HFF-Myc (cell line): ENCODE results near the gene IGLL1.
"Not testable (repeated sequence)": the region's sequence is repeated elsewhere in the genome, so short reads cannot be mapped to it uniquely, and the experiment has no call there.

Experiments used
- DNase-seq: peaks from one replicate; pipeline ENCODE4 v3.0.0-alpha.2; 2011; ENCODE audit warnings: low read depth; ENCODE audit errors: extremely low read depth
- H3K4me3 ChIP-seq: replicated peaks from 2 replicates; pipeline ENCODE4 v1.5.1; 2011; ENCODE audit warnings: low read depth, mild to moderate bottlenecking, control low read depth, low read length
- TF ChIP-seq, protein P1 (sequence below): IDR thresholded peaks from 2 replicates; pipeline ENCODE4 v1.5.1; 2012; ENCODE audit warnings: mild to moderate bottlenecking, low read depth, low read length, control low read depth; ENCODE audit errors: missing control alignments

Gene IGLL1

DNA sequence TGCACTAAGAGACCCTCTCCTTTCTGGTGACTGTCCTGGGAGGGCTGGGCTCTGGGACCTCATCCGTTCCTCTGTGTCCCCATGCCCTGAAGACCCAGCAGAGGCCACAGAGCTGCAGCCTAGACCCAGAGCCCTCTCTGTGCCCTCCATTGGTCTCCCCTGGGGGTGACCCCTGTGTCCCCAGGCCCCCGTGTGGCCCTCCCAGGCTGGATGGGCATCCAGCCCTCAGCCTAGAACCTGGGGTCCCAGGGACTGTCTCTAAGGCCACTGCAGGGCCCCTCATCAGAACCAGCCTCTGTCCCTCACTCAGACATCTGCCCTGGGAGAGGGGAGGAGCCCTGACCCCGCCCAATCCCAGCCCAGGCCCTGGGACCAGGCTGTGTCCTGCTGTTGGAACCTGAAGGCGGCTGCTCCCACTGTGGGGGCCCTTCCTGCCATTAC, 5.7 kb downstream of the IGLL1 start:
- no peak overlapping the region for H3K4me3 ChIP-seq
- TF ChIP-seq, protein P1, sequence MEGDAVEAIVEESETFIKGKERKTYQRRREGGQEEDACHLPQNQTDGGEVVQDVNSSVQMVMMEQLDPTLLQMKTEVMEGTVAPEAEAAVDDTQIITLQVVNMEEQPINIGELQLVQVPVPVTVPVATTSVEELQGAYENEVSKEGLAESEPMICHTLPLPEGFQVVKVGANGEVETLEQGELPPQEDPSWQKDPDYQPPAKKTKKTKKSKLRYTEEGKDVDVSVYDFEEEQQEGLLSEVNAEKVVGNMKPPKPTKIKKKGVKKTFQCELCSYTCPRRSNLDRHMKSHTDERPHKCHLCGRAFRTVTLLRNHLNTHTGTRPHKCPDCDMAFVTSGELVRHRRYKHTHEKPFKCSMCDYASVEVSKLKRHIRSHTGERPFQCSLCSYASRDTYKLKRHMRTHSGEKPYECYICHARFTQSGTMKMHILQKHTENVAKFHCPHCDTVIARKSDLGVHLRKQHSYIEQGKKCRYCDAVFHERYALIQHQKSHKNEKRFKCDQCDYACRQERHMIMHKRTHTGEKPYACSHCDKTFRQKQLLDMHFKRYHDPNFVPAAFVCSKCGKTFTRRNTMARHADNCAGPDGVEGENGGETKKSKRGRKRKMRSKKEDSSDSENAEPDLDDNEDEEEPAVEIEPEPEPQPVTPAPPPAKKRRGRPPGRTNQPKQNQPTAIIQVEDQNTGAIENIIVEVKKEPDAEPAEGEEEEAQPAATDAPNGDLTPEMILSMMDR: no peak
- no peak for DNase-seq

DNA sequence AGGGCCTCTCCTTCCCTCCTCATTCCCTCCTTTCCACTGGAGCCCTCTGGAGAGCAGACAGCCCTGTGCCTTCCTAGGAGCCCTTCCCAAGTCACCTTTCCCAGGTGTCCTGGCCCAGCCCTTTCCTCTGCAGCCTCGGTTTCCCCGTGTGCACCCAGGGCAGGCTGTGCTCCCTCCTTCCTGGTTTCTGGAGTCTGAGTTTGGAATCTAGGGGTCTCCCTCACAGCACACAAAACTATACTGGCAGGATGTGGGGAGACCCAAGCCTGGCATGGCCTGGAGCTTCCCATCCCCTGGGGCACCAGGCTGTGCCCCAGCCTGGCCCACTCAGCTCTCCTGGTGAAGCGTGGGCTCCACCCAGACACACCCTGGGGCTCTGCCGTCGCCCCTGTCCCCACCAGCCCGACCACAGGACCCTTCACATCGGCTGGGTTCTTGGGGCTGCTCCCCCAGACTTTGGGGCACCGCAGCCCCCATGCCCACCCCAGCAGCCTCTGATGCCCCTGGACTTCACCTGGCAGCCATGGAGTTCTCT, 6.3 kb downstream of the IGLL1 start:
- DNase-seq: not testable (repeated sequence)

DNA sequence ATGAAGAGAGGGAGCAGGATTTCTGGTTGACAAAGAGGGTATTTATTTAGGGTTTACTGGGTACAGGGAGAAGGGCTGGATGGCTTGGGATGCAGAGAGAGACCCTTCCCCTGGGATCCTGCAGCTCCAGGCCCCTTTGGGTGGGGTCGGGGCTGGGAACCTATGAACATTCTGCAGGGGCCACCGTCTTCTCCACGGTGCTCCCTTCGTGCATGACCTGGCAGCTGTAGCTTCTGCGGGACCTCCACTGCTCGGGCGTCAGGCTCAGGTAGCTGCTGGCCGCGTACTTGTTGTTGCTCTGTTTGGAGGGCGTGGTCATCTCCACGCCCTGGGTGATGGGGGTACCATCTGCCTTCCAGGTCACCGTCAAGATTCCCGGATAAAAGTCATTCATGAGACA, 7.0 kb downstream of the IGLL1 start:
- not testable (repeated sequence) for H3K4me3 ChIP-seq, DNase-seq

More for the DNA sequence above, 6.3 kb downstream of the IGLL1 start:
- not testable (repeated sequence) for H3K4me3 ChIP-seq

DNA sequence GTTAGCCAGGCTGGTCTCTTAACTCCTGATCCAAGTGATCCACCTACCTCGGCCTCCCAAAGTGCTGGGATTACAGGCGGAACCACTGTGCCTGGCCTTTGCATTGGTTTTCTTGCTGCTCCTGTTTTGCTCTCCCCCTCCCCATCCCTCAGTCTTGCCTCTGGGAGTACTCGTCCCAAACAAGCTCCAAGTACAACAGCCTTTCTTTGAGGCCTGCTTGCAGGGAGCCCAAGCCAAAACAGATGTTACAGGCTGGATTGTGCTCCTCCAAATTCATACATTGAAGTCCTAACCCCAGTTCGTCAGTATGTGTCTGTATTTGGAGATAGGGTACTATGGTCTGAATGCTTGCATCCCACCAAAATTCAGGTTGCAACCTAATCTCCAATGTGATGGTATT, 8.6 kb downstream of the IGLL1 start:
- DNase-seq: no peak
- TF ChIP-seq, protein P1: no peak
- no peak overlapping the region for H3K4me3 ChIP-seq

DNA sequence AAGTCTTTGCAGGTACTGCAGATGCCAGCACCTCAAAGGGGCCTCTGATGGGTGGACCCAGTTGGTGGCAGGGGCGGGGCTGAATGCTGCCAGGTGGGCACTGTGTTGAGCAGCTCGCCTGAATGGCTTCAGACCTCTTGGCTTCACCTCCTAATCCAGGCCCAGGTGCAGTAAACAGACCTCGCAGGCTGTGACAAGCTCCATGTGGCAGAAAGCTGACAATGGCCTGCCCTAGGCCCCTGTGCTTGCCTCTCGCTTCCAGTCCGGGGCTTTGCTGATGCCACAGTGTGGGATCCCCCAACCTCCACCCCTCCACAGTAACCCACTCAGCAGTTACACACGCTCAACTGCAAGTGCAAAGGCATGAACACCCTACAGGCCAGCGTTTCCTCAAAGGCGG, 9.4 kb downstream of the IGLL1 start:
- TF ChIP-seq, protein P1: no peak
- DNase-seq: no peak
- H3K4me3 ChIP-seq: no peak overlapping the region

DNA sequence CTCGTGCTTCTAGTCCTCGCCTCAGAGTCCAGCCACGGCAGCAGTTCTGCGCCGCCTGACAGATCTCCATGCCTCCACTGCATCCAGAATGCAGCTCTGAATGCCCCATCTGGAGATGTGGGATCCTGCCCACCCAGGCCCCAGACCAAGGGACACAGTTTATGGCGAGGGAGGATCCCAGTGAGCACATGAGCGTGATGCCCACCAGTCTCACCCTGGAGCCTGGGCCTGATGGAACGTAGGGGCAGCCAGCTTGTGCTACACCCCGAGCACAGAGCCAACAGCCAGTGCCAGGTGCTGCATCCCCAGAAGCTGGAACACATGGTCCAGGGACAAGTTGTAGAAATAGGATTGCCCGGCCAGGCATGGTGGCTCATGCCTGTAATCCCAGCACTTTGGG, 10.4 kb downstream of the IGLL1 start:
- TF ChIP-seq, protein P1: no peak
- no peak overlapping the region for H3K4me3 ChIP-seq
- no peak for DNase-seq

DNA sequence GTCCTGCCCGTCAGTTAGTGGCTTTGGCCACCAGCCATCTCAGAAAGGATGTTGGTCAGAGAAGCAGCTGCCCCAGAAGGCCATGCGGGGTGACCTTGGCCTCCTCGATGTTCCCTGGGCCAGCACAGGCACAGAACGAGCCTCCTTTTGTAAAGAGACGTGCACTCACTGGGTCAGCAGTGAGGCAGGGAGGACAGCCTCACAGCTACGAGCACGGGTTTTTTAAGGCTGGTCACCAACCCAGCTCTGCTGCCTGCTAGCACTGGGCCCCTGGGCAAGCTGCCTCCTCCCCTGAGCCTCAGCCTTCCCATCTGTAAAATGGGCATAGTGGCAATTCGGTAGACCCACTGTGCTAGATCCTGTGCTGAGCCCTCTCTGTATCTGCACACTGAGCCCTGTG, 10.8 kb downstream of the IGLL1 start:
- no peak for DNase-seq
- TF ChIP-seq, protein P1: no peak
- H3K4me3 ChIP-seq: no peak overlapping the region

DNA sequence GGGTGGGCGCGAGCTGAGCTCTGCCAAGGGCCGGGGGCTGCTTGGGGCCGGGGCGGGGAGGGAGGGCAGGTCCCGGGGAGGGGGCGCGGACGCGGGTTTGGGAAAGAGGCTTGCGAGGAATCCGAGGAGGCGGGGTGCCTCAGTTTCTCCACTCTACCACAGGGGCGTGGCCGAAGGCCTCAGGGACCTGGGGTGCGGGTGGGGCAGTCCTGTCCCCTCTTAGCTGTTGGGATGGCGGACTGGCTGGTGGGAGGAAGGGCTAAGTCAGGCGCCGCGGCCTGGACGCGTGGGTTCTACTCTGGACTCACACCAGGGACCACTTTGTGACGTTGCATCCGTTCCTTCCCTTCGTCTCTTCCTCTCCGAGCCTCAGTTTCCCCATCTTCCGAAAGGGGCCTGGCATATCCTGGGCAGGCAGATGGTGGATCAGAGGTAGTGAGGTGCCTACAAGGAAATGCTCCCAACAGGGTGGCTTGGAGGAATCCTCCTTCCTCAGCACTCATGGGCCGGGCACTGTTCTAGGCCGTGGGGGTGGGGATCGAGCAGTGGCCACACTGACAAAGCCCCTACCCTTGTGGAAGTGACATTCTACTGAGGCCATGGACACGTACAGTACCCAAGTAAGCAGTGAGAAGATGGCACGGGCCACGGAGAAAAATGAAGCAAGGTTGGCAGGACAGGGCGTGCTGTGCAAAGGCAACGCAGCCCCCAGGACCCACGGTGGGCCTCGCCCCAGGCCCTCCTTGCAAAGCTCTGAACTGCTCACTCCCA, 13.2 kb downstream of the IGLL1 start:
- no peak overlapping the region for H3K4me3 ChIP-seq
- DNase-seq: no peak
- TF ChIP-seq, protein P1: no peak
